Measurements from ENCODE around the gene CD226. TPM values are rescaled to one million over a fixed set of nuclear protein-coding genes. Genes with fewer than 3 reads are reported as not detected.

Gene CD226
- total and polyA plus RNA-seq, 2 of the 13 experiments (the other 11 are each of a cell fraction or from before 2014, with no cell fraction given): 0.13 to 0.77 TPM

GRCh38 chr18:69840445-69840844 is 107.2 kb downstream of the CD226 start:
- H2AFZ ChIP-seq (ENCODE audit: low read length): no peak overlapping the region
- no peak overlapping the region for H3K27ac ChIP-seq (ENCODE audit: extremely low read length, insufficient read depth, low read length)
- ATAC-seq (no peak), FAIRE-seq (no peak), DNase-seq (ENCODE audit: low spot score) (no peak)
- in situ Hi-C loops (cut with HindIII; ENCODE audit: extremely low pct_ligation_motif_present, low pct_unique_long_range_greater_than_20kb): no loop called here
- ChIA-PET CTCF (ENCODE audit: low intra/inter-chr PET ratio, low total read pairs) (no interaction called here), POLR2A (interaction anchor here (1.0 kb wide), 1 partner anchor 10 kb away, joined by 3 read pairs; no protein-coding TSS in a partner anchor)
- H3K9me3 ChIP-seq (ENCODE audit: low read length): no peaks in the 10 kb centered on the region
- H3K36me3 ChIP-seq (replicated peaks in 1 of 2; ENCODE audit: control insufficient read depth in 1 of 2, insufficient read depth in 2 of 2, low read length in 2 of 2): no peaks in the 10 kb centered on the region; a peak in 1 of 5 replicates
- H3K79me2 ChIP-seq (ENCODE audit: insufficient read depth, low read length): no peaks in the 10 kb centered on the region
- TF ChIP-seq HNF4A (CRISPR knock-in tag; IDR thresholded peaks at IDR 0.05) (no peak), ZNF512B (CRISPR knock-in tag; IDR thresholded peaks at IDR 0.05; ENCODE audit: borderline replicate concordance) (no peak), DPF2 (CRISPR knock-in tag; IDR thresholded peaks at IDR 0.05; ENCODE audit: borderline replicate concordance, low read depth) (no peak), ZNF549 (CRISPR knock-in tag; IDR thresholded peaks at IDR 0.05) (no peak), KLF11 (CRISPR knock-in tag; IDR thresholded peaks at IDR 0.05) (no peak), ZEB1 (IDR thresholded peaks at IDR 0.05; ENCODE audit: insufficient replicate concordance, low read depth) (no peak), CHCHD3 (CRISPR knock-in tag; IDR thresholded peaks at IDR 0.05) (no peak), PLRG1 (conservative IDR thresholded peaks at IDR 0.05) (no peak), ZNF674 (CRISPR knock-in tag; IDR thresholded peaks at IDR 0.05; ENCODE audit: low read depth) (no peak), TP53 (CRISPR knock-in tag; conservative IDR thresholded peaks at IDR 0.05) (no peak), ZNF672 (CRISPR knock-in tag; IDR thresholded peaks at IDR 0.05) (no peak), ZNF317 (CRISPR knock-in tag; IDR thresholded peaks at IDR 0.05) (no peak), ZNF687 (CRISPR knock-in tag; IDR thresholded peaks at IDR 0.05) (no peak), KDM1A (CRISPR knock-in tag; IDR thresholded peaks at IDR 0.05) (no peak), ZNF703 (CRISPR knock-in tag; IDR thresholded peaks at IDR 0.05; ENCODE audit: borderline replicate concordance) (no peak), CENPT (CRISPR knock-in tag; IDR thresholded peaks at IDR 0.05; ENCODE audit: low read depth) (no peak), ZNF691 (CRISPR knock-in tag; IDR thresholded peaks at IDR 0.05; ENCODE audit: borderline replicate concordance, low read depth) (no peak), DNMT1 (CRISPR knock-in tag; IDR thresholded peaks at IDR 0.05) (no peak), SPEN (CRISPR knock-in tag; IDR thresholded peaks at IDR 0.05; ENCODE audit: low read depth) (no peak)
- WGBS (ENCODE audit: low lambda C conversion rate): 90% methylated on average over 7 of the region's 7 CpGs
- BruUV-seq (replicated peaks): no TSS peak
- H3K27me3 ChIP-seq (ENCODE audit: control insufficient read depth in 1 of 2, insufficient read depth in 2 of 2, low read length in 2 of 2): 0 out of 5 replicates have a peak, but pooled peaks cover 0 to 1% of the 10 kb centered on the region in 2 experiments
- no peak overlapping the region for H3K4me3 ChIP-seq (replicated peaks in 1 of 3; ENCODE audit: insufficient read depth in 1 of 3, low read depth in 2 of 3, low read length in 3 of 3)
- H3K4me2 ChIP-seq (ENCODE audit: low read depth, low read length): no peak overlapping the region
- H3K4me1 ChIP-seq (ENCODE audit: insufficient read depth, low read length): no peaks in the 10 kb centered on the region
- intact Hi-C loops (cut with micrococcal nuclease; ENCODE audit: unreplicated experiment): no loop called here
- H3K9ac ChIP-seq (ENCODE audit: insufficient read depth, low read depth, low read length): no peak overlapping the region
- H4K20me1 ChIP-seq (ENCODE audit: insufficient read depth, low read length): no peaks in the 10 kb centered on the region
